ENCODE results near the gene PITPNM1.

DNA sequence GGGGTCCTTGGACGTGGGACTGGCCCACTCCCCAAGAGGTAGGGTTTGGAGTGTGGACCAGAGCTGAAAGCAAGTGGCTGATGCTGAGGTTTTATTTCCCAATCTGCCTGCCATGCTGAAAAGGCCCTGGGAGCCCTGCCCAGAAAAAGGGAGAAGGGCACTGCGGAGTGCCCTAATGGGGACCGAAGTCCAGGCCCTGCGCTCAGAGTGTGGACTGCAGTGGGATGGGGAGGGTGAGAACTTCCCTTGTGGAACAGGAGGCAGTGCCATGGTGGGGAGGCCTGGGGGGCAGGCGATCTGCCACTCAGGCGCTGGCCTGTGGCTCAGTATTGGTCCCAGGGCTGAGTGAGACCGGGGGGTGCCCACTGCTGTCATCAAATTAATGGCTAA is 56.9 kb downstream of the PITPNM1 start:
- TF ChIP-seq, protein P1, sequence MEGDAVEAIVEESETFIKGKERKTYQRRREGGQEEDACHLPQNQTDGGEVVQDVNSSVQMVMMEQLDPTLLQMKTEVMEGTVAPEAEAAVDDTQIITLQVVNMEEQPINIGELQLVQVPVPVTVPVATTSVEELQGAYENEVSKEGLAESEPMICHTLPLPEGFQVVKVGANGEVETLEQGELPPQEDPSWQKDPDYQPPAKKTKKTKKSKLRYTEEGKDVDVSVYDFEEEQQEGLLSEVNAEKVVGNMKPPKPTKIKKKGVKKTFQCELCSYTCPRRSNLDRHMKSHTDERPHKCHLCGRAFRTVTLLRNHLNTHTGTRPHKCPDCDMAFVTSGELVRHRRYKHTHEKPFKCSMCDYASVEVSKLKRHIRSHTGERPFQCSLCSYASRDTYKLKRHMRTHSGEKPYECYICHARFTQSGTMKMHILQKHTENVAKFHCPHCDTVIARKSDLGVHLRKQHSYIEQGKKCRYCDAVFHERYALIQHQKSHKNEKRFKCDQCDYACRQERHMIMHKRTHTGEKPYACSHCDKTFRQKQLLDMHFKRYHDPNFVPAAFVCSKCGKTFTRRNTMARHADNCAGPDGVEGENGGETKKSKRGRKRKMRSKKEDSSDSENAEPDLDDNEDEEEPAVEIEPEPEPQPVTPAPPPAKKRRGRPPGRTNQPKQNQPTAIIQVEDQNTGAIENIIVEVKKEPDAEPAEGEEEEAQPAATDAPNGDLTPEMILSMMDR (IDR thresholded peaks at IDR 0.05; ENCODE audit: insufficient read depth, low read depth, low read length): no peak
- no peak for TF ChIP-seq EZH2 (IDR thresholded peaks at IDR 0.05; ENCODE audit: insufficient read depth, low read length)

All from astrocyte (in vitro differentiated cells and primary cell).